ENCODE data around the gene EHBP1L1.
A peak's percentile ranks its signal among the peaks of the same experiment; 100 is the strongest.

Gene EHBP1L1

GRCh38 chr11:65580031-65580692 is 4.3 kb downstream of the EHBP1L1 start:
- no peak for DNase-seq

- no peak for DNase-seq
These were observed 4.9 kb downstream of the EHBP1L1 start for GRCh38 chr11:65580756-65581155.

GRCh38 chr11:65581928-65582327 is 6.1 kb downstream of the EHBP1L1 start:
- no peak for DNase-seq

- DNase-seq: no peak
These were observed 7.7 kb downstream of the EHBP1L1 start for GRCh38 chr11:65583589-65583988.

- no peak for DNase-seq
These were observed 8.3 kb downstream of the EHBP1L1 start for GRCh38 chr11:65584106-65584505.

- no peak for DNase-seq
These were observed 8.9 kb downstream of the EHBP1L1 start for GRCh38 chr11:65584723-65585171.

GRCh38 chr11:65585396-65586246 is 9.8 kb downstream of the EHBP1L1 start:
- no peak for DNase-seq

GRCh38 chr11:65586247-65586630 is 10.4 kb downstream of the EHBP1L1 start:
- DNase-seq: no peak

- DNase-seq: peak; percentile 37
These were observed 10.8 kb downstream of the EHBP1L1 start for GRCh38 chr11:65586676-65587075.

- peak; percentile 83 for DNase-seq
These were observed 12.6 kb downstream of the EHBP1L1 start for GRCh38 chr11:65588199-65589054.

GRCh38 chr11:65589444-65590239 is 13.8 kb downstream of the EHBP1L1 start:
- DNase-seq: no peak

GRCh38 chr11:65590240-65590738 is 14.4 kb downstream of the EHBP1L1 start:
- no peak for DNase-seq

- DNase-seq: no peak
These were observed 16.3 kb downstream of the EHBP1L1 start for GRCh38 chr11:65591939-65592857.

GRCh38 chr11:65592858-65593517 is 17.1 kb downstream of the EHBP1L1 start:
- no peak for DNase-seq

GRCh38 chr11:65593518-65594414 is 17.9 kb downstream of the EHBP1L1 start:
- DNase-seq: peak; percentile 53

- no peak for DNase-seq
These were observed 19.3 kb downstream of the EHBP1L1 start for GRCh38 chr11:65595131-65595530.

GRCh38 chr11:65595543-65596281 is 19.9 kb downstream of the EHBP1L1 start, which contains the start of gene KCNK7:
Gene KCNK7 (minus strand): TSS chr11:65595800. CDS start chr11:65595772, 28 bp downstream.
- no peak for DNase-seq

GRCh38 chr11:65596520-65596919 is 20.7 kb downstream of the EHBP1L1 start:
- DNase-seq: no peak
